Right atrium auricular region (tissue), 2 donors: ENCODE measurements around the gene USP38. TPM values are rescaled to one million over a fixed set of nuclear protein-coding genes. Genes with fewer than 3 reads are reported as not detected.
"Not testable (repeated sequence)": the region's sequence is repeated elsewhere in the genome, so short reads cannot be mapped to it uniquely, and the experiment has no call there.

Experiments used
- DNase-seq: peaks from one replicate; pipeline ENCODE4 v3.0.0-alpha.2; 2019; ENCODE audit warnings: low spot score
- H3K27ac ChIP-seq, 2 donors: fragments of 200-600 bp; sonication (generic); 1 replicate in 1 of 2; 2 replicates in 1 of 2; pipeline ENCODE4 v1.5.1; 2016 to 2019
- H3K27me3 ChIP-seq, 2 donors: fragments of 200-600 bp; sonication (generic); one replicate each; pipeline versions ENCODE4 v1.5.1 to v1.6.0; 2017 to 2019
- H3K36me3 ChIP-seq: fragments of 200-600 bp; sonication (generic); one replicate; pipeline ENCODE4 v1.5.1; 2016
- H3K4me1 ChIP-seq, 2 donors: fragments of 200-600 bp; sonication (generic); one replicate each; pipeline versions ENCODE4 v1.5.1 to v1.6.0; 2017 to 2019
- H3K4me3 ChIP-seq, 2 donors: fragments of 200-600 bp; sonication (generic); 1 replicate in 1 of 2; 2 replicates in 1 of 2; pipeline ENCODE4 v1.5.1; 2017 to 2019; ENCODE audit warnings: mild to moderate bottlenecking in 1 of 2, moderate library complexity in 1 of 2
- H3K9me3 ChIP-seq, 2 donors: fragments of 200-600 bp; sonication (generic); one replicate each; pipeline ENCODE4 v1.5.1; 2019
- total RNA-seq, 2 donors: library from RNA; depleted of rRNA; stranded (reverse); fragments of >200 nt; gene quantifications; one replicate each; pipeline ENCODE4 v1.1.0, GENCODE V29; 2016
- TF ChIP-seq, protein P1 (sequence below), 2 donors: fragments of 200-600 bp; sonication (generic); IDR thresholded peaks; one replicate each; pipeline ENCODE4 v1.5.1; 2019; ENCODE audit warnings: antibody characterized with exemption in 2 of 2

The USP38 gene
- total RNA-seq, 2 donors from 2014 or later = 16.2 to 20.1 TPM

GRCh38 chr4:143256456-143256855, 71.7 kb downstream of the USP38 start:
- Histone ChIP-seq H3K4me1 (no peaks in the 10 kb centered on the region), H3K36me3 (no peaks in the 10 kb centered on the region), H3K27ac (no peak overlapping the region), H3K4me3 (no peak overlapping the region), H3K27me3 (no peaks in the 10 kb centered on the region), H3K9me3 (no peaks in the 10 kb centered on the region)
- DNase-seq = no peak
- TF ChIP-seq, protein P1, sequence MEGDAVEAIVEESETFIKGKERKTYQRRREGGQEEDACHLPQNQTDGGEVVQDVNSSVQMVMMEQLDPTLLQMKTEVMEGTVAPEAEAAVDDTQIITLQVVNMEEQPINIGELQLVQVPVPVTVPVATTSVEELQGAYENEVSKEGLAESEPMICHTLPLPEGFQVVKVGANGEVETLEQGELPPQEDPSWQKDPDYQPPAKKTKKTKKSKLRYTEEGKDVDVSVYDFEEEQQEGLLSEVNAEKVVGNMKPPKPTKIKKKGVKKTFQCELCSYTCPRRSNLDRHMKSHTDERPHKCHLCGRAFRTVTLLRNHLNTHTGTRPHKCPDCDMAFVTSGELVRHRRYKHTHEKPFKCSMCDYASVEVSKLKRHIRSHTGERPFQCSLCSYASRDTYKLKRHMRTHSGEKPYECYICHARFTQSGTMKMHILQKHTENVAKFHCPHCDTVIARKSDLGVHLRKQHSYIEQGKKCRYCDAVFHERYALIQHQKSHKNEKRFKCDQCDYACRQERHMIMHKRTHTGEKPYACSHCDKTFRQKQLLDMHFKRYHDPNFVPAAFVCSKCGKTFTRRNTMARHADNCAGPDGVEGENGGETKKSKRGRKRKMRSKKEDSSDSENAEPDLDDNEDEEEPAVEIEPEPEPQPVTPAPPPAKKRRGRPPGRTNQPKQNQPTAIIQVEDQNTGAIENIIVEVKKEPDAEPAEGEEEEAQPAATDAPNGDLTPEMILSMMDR (IDR thresholded peaks at IDR 0.05) = no peak

DNA sequence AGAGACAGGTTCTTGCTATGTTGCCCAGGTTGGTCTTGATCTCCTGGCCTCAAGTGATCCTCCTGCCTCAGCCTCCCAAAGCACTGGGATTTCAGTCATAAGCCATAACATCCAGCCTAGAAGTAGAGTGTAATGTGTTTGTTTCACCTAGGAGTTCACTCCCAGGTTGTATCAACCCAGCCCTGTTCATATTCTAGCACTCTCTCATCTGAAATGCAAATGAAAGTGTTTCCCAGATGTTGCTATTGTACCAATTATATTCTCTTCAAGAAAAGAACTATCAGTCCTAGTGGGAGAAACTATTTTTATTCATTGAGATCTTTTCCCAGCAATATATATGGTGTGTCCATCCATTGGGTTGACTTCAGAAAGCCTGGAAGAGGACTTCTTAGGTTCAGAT, 72.6 kb downstream of the USP38 start:
- TF ChIP-seq, protein P1 (IDR thresholded peaks at IDR 0.05) = no peak
- Histone ChIP-seq H3K27me3 (no peaks in the 10 kb centered on the region), H3K27ac (no peak overlapping the region), H3K4me1 (no peaks in the 10 kb centered on the region), H3K9me3 (no peaks in the 10 kb centered on the region), H3K36me3 (no peaks in the 10 kb centered on the region), H3K4me3 (no peak overlapping the region)
- DNase-seq = no peak

- no peaks in the 10 kb centered on the region for H3K4me1 ChIP-seq
- H3K27ac ChIP-seq = peak overlapping the region in 1 of 2 donors; percentile 14
- TF ChIP-seq, protein P1 (IDR thresholded peaks at IDR 0.05) = no peak
- H3K27me3 ChIP-seq = no peaks in the 10 kb centered on the region
- H3K4me3 ChIP-seq = no peak overlapping the region
- H3K9me3 ChIP-seq = no peaks in the 10 kb centered on the region
- DNase-seq = no peak
- no peaks in the 10 kb centered on the region for H3K36me3 ChIP-seq
These were observed 76.0 kb downstream of the USP38 start for GRCh38 chr4:143260750-143261149.

DNA sequence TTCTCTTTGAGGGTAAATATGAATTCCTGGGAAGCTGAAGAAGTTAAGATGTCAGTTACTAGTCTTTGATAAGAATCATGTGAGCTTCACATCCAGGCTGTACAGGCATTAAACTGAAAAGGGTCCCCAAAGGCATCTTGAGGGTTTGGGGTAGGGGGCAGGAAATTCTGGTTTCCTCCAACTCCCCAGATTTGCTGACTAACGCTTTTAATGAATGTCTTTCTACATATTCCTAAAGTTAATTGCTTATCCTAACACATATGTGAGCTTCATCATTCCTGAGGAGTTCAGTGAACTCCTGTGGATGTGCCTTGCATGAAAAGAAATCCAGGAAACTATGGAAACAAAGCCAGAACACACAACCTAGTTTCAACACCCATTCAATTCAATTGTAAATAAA, 78.1 kb downstream of the USP38 start:
- DNase-seq = no peak

DNA sequence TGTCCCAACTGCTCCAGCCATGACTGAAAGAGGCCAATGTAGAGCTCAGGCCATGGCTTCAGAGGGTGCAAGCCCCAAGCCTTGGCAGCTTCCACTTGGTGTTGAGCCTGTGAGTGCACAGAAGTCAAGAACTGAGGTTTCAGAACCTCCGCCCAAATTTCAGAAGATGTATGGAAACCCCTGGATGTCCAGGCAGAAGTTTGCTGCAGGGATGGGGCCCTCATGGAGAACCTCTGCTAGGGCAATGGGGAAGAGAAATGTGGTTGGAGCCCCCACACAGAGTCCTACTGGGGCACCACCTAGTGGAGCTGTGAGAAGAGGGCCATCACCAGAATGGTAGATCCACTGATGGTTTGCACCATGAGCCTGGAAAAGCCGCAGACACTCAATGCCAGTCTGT, 83.0 kb downstream of the USP38 start:
- not testable (repeated sequence) for H3K4me3 ChIP-seq, H3K27me3 ChIP-seq, H3K4me1 ChIP-seq, H3K27ac ChIP-seq, H3K36me3 ChIP-seq, DNase-seq
- peaks cover 0 to 16% of the 10 kb centered on the region in 2 donors for H3K9me3 ChIP-seq

More for the DNA sequence above, 78.1 kb downstream of the USP38 start:
- H3K4me3 ChIP-seq = no peak overlapping the region
- H3K27me3 ChIP-seq = no peaks in the 10 kb centered on the region
- H3K4me1 ChIP-seq = no peaks in the 10 kb centered on the region
- no peak overlapping the region for H3K27ac ChIP-seq
- H3K36me3 ChIP-seq = no peaks in the 10 kb centered on the region
- TF ChIP-seq, protein P1 (IDR thresholded peaks at IDR 0.05) = no peak
- H3K9me3 ChIP-seq = peaks cover 0 to 6% of the 10 kb centered on the region in 2 donors

- TF ChIP-seq, protein P1 (IDR thresholded peaks at IDR 0.05) = no peak
- no peaks in the 10 kb centered on the region for H3K4me1 ChIP-seq
- no peaks in the 10 kb centered on the region for H3K27me3 ChIP-seq
- peaks cover 0 to 16% of the 10 kb centered on the region in 2 donors for H3K9me3 ChIP-seq
- no peaks in the 10 kb centered on the region for H3K36me3 ChIP-seq
- H3K4me3 ChIP-seq = no peak overlapping the region
- H3K27ac ChIP-seq = peak overlapping the region; percentile 51 to 81
- no peak for DNase-seq
These were observed 85.6 kb downstream of the USP38 start for GRCh38 chr4:143270256-143270838.

Other genes with a start within 250 kb of the USP38 start
- 10 to 100 TPM; 65.4 to 81.7 TPM for gene GAB1, start 152.0 kb downstream of the USP38 start, total RNA-seq